ENCODE data around the gene LRRTM3.

The LRRTM3 gene

DNA sequence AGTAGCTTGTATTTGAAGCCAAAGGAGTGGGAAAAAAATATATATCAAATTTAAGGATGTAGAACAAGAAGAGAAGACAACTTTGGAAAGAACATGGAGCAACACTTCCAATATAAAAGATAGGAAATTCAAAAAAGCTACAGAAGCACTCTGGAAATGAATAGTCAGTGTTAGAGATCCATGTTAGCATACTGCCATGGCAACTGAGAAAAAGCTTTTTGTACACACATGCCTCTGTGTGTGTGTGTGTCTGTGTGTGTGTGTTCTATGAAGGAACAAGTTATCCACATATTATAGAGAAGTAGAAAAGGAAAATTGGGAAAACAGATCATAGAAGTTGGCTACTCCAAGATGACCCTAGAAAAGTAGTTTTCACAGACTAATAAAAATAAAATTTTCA is 96.3 kb downstream of the LRRTM3 start:
- no peak for DNase-seq (ENCODE audit: low read depth)

DNA sequence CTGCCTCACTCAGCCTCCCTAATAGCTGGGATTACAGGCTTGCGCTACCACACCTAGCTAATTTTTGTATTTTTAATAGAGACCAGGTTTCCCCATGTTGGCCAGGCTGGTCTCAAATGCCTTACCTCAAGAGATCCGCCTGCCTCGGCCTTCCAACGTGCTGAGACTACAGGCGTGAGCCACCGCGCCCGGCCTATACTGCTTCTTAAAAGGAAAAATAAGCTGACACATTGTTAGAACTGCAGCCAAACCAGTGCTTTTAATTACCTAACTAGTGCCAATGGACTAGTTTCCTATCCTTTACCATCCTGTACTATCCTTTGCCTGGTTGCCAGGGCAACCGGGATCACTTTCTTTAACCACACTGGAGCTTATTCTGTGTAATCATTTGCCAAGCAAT is 108.0 kb downstream of the LRRTM3 start:
- DNase-seq (ENCODE audit: low read depth), result no peak

DNA sequence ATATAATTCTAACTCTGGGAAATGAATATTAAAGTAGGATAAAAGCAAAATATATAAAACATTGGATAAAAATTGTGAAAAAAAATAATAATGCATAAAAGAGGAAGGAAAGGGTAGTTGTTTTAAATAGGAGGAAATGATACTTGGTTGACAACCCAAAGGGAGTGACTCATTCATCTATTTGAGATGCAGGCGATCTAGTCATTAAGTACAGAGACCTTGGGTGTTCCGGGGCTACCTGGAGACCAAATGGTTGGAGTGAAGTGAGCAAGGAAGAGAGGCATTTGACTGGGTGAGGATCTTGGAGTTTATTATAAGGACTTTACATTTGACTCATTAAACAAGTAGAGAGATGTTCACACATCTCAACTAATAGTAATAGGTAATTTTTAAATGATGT is 111.0 kb downstream of the LRRTM3 start:
- no peak for DNase-seq (ENCODE audit: low read depth)

GRCh38 chr10:67043041-67043440 is 117.2 kb downstream of the LRRTM3 start:
- DNase-seq (ENCODE audit: low read depth), result no peak

- DNase-seq (ENCODE audit: low read depth), result no peak
These were observed 119.6 kb downstream of the LRRTM3 start for GRCh38 chr10:67045404-67045803.

DNA sequence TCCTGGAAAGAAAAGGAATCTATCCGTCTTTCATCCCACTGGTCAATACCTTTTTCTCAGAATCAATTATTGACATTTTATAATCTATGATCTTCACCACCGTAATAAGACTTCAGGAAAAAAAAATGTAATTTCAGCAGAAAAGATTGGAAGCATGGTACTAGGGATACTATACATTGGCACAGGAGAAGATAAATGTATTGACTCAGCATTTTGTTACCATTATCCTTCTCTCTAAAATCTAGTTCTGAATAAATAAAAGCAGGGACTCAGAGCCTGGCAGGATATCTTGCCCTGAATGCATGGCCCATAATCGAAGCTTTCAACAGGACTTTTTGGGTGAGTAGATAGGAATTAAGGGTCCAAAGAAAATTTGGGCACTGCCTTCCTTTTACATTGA is 120.7 kb downstream of the LRRTM3 start:
- DNase-seq (ENCODE audit: low read depth), result no peak

- DNase-seq (ENCODE audit: low read depth), result no peak
These were observed 124.2 kb downstream of the LRRTM3 start for GRCh38 chr10:67049988-67050387.

- no peak for DNase-seq (ENCODE audit: low read depth)
These were observed 124.6 kb downstream of the LRRTM3 start for GRCh38 chr10:67050415-67050814.

GRCh38 chr10:67072654-67073053 is 146.8 kb downstream of the LRRTM3 start:
- DNase-seq (ENCODE audit: low read depth), result no peak

- DNase-seq (ENCODE audit: low read depth), result no peak
These were observed 149.7 kb downstream of the LRRTM3 start for GRCh38 chr10:67075491-67075971.

DNA sequence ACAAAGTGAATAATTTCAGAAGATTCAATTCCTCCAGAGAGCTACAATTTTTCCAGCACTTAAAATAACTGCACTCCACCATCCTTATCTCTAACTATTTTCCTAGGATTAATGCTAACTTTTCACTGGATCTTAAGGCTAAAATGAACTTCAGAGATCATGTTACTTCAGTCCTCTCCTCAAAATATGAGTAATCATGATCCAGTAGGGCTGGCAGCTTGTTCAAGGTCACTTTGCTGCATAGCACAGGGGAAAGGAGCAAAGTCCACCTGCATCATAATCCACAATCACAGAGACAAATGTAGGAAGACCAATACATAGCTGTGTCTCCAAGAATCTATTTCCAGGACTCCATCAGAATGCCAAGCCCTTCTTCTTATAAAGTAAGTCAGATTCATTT is 150.3 kb downstream of the LRRTM3 start:
- DNase-seq (ENCODE audit: low read depth), result no peak

DNA sequence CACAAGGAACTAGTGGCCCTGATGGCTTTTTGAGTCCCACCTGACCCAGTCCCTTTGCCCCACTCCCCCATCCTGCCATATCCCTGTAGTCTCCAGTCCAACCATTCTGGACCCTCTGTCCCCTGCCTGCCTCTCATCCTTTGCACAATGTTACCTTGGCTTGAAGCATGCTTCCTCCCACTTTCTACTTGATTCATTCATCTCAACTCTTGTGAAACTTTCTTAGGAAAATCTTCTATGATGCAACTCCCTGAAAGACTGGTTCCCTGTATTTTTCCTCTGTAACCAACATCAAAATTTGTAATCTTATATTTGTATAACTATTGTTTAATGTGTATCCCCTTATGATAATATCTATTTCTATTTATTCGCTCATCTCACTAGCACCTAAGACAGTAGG is 151.5 kb downstream of the LRRTM3 start:
- no peak for DNase-seq (ENCODE audit: low read depth)

- no peak for DNase-seq (ENCODE audit: low read depth)
These were observed 153.3 kb downstream of the LRRTM3 start for GRCh38 chr10:67079126-67079525.

GRCh38 chr10:67086327-67087134 is 160.7 kb downstream of the LRRTM3 start:
- DNase-seq (ENCODE audit: low read depth), result no peak

DNA sequence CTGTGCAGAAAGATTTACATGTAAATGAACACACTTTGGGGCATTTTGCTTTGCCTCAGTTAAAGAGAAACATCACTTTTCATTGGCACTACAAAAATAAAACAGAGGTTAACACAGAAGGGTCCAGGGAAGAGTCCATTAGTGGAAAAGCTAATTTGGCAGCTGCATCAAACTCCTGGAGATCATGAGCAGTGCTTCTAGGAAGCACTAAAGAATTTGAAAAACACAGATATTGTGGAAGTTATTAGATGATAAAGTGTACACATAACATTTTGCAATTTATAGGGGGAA is 161.2 kb downstream of the LRRTM3 start:
- DNase-seq (ENCODE audit: low read depth), result no peak

DNA sequence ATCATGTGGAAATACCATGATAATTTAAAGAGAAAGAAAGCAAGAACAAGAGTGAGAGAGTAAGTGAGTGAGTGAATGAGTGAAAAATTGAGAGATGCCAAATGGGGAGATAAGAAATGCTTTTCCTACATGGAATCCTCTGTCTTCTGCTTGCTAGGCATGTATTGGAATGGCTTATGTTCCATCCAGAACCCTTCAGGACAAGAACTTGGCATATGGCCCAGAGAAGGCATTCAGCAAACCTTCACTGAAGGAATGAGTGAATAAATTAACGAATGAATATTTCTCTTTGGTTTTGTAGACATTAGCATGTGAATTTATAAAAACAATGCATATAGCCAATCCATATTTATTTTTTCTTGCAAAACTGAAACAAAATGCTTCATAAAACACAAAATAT is 162.2 kb downstream of the LRRTM3 start:
- DNase-seq (ENCODE audit: low read depth), result no peak

DNA sequence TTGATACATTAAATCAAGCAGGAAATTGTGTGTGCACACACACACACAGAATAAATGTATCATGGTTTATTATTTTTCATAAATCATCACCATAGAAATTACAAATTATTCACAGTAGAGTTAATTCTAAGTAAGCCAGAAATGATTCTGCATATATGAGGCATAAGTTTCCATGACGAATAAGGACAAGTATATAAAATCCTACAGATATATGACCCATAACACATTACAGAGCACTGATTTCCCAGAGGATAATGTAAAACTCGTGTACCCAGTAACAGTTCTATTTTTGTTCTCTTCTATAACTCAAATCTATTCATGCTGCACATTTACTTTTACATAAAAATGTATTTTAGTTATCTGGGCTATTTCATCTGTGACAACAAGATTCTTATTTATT is 169.7 kb downstream of the LRRTM3 start:
- no peak for DNase-seq (ENCODE audit: low read depth)

DNA sequence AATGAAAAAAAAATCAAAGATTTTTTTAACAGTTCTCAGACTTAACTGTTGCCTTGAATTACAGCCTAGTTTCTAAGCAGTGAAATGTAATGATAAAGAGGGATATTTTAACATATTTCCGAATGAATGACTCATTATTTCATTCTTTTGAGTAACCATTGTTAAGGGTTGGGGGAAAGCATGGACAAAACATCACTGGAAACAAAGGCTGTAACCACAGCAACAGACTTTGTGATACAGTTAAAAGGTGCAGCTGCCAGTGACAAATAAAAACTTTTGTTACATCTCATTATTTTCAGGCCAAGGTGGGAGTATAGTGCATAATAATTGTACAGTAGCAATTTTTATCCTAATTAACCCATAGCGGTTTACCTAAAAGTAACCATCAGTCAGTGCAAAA is 172.6 kb downstream of the LRRTM3 start:
- DNase-seq (ENCODE audit: low read depth), result no peak

- DNase-seq (ENCODE audit: low read depth), result no peak
These were observed 175.1 kb downstream of the LRRTM3 start for GRCh38 chr10:67100951-67101350.

- DNase-seq (ENCODE audit: low read depth), result no peak
These were observed 181.8 kb downstream of the LRRTM3 start for GRCh38 chr10:67107670-67108069.

GRCh38 chr10:67110286-67110685 is 184.4 kb downstream of the LRRTM3 start:
- no peak for DNase-seq (ENCODE audit: low read depth)

DNA sequence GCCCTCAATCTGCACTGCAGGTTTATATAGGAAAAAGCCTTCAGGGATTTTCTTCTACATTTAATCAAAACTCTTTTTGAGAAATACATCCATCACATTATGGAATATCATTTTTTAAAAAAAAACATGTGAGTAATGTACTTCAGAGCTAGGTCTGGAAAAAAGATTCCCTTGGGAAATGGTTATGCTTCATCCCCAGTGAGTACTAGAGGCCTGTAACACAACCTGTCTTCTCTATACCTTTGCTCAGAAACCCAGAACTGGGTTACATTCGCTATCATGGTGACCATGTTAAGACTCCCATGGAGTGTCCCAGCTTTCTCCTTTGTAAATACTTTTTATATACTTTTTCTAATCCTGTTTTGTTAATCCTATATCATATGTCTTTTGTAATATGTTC is 186.9 kb downstream of the LRRTM3 start:
- DNase-seq (ENCODE audit: low read depth), result no peak

- DNase-seq (ENCODE audit: low read depth), result no peak
These were observed 189.1 kb downstream of the LRRTM3 start for GRCh38 chr10:67114945-67115344.

- DNase-seq (ENCODE audit: low read depth), result no peak
These were observed 190.1 kb downstream of the LRRTM3 start for GRCh38 chr10:67115972-67116371.

Data from activated T-cell treated with anti-CD3 and anti-CD28 coated beads for 48 hours (primary cell).